Measurements from ENCODE around the gene NIN.
"Not testable (repeated sequence)": the region's sequence is repeated elsewhere in the genome, so short reads cannot be mapped to it uniquely, and the experiment has no call there.

Gene NIN

DNA sequence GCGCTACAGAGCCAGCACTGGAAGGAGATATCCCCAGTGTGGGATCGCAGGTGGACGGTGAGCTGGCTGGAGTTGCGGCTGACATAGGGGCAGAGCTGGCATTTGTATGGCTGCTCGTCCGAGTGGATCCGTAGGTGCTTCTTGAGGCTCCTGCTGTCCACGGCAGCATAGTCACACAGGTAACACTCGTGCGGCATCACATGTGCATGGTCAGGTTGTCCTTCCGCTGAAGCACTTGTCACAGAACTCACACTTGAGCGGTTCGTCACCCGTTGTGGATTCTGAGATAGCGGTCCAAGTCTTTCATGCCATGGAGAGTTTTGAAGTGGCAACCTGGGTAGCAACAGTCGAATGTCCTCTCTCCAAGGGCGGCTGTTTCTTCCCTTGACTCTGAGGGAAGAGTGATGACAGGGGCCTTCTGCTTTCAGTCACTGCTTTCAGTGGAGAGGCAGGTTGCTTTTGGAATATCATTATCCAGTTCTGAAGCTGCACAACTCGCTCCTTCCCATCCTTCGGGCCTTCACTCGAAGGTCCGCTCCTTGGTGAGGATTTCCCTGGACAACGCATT, 125.9 kb downstream of the NIN start:
- DNase-seq, result no peak

DNA sequence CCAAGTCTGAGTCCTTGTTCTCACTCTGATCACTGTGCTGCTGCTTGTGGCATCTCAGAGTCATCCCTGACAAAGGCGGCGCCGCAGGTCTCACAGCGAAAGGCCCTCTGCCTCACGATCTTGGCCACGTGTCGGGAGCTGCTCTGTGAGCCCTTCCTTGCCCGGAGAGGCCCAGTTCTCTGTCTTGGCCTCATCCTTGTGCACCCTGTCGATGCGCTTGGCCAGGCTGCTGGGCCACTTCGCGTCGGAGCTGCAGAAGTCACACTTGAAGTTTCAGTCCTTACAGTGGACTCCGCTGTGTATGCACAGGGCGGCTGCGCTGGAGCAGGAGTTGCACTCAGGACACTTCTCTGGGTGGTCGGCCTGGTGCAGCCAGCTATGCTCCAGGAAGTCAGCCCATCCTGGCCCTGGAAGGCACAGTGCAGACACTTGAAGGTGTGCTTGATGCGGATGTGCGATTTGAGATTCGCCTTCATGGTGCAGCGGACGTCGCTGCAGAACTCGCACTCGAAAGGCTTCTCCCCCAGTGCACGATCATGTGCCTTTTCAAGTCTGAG, 126.4 kb downstream of the NIN start:
- no peak for DNase-seq

DNA sequence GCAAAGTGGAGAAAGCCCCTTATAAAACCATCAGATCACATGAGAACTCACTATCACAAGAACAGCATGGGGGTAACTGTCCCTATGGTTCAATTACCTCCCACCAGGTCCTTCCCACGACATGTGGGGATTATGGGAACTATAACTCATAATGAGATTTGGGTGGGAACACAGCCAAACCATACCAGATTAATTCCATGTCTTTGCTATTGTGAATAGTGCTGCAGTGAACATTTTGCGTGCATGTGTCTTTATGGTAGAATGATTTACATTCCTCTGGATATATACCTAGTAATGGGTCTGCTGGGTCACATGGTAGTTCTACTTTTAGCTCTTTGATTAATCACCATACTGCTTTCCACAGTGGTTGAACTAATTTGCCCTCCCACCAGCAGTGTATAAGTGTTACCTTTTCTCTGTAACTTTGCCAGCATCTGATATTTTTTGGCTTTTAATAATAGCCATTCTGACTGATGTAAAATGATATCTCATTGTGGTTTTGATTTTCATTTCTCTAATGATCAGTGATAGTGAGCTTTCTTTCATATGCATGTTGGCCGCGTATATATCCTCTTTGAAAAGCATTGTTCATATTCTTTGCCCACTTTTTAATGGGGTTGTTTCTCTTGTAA, 133.2 kb downstream of the NIN start:
- DNase-seq, result no peak

DNA sequence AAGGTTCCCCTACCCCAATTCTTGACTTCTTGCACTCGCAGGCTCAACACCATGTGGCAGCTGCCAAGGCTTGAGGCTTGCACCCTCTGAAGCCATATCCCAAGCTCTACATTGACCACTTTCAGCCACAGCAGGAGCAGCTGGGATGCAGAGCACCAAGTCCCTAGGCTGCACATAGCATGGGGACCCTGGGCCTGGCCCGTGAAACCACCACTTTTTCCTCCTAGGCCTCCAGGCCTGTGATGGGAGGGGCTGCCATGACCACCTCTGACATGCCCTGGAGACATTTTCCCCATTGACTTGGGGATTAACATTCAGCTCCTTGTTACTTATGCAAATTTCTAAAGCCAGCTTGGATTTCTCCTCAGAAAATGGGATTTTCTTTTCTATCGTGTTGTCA, 136.7 kb downstream of the NIN start:
- not testable (repeated sequence) for DNase-seq

DNA sequence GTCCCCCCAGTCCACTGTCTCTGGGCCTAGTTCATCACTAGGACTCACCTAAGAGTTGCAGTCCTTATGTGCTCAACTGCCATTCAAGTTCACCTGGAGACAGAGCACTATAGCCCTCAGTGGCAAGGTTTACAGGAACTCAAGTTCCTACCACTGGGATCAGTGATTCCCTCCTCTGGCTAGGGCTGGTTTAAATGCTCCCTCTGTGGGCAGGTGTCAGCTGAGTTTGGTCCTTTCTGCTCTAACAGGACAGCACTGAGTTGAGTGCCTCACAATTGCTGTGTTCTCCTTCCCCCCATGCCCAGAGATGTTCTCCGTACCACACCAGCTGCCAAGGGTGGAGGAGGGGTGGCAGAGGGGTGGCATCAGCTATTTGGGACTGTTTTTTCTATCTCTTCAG, 142.1 kb downstream of the NIN start:
- no peak for DNase-seq

DNA sequence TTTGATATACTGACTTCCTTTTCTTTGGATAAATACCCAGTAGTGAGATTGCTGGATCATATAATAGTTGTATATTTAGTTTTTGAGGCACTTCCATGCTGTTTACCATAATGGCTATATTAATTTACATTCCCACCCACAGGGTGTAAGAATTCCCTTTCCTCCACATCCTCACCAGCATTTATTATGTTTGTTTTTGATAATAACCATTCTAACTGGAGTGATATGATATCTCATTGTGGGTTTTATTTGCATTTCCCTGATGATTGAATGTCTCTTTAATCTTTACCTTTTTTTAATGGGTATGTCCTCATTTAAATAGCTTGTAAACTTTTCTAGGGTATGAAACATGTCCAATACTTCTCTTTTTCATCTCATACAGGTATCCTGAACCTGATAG, 151.3 kb downstream of the NIN start:
- no peak for DNase-seq

DNA sequence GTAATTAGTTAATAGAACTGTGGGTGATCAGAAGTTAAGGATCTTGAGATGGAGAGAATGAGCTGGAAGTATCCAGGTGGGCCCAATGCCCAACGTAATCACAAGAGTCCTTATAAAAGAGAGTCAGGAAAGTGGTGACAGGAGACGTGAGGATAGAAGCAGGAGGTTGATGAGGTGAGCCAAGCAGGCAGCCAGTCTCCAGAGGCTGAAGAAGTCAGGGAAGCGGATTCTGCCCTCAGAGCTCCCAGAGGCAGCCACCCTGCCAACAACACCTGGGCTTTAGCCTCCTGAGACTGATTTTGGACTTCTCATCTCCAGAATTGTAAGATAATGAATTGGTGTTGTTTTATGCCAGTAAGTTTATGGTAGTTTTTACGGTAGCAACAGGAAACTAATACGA, 152.8 kb downstream of the NIN start:
- DNase-seq, result no peak

DNA sequence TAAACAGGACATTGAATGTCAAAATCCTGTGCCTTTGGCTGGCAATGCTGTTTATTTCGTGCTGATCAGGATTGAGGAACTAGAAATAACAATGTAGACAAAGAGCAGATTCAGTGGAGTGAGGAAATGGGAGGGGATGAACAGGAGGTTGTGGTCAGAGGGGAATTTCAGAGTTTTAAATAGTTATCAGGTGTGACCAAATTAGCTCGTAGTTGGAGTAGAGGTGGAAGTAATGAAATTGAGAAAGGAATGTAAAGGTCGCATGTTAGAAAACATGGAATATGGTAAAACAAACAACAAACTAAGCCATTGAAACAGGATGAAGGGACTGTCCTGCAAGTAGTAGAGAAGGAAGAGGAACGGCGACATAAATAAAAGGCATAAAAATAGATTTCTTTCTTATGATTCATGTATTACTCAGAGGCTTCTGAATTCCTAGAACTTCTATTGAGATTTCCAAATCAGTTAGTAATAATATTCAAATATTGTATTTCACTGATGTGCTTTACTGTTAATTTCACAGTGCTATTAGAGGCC, 153.4 kb downstream of the NIN start:
- DNase-seq, result no peak

DNA sequence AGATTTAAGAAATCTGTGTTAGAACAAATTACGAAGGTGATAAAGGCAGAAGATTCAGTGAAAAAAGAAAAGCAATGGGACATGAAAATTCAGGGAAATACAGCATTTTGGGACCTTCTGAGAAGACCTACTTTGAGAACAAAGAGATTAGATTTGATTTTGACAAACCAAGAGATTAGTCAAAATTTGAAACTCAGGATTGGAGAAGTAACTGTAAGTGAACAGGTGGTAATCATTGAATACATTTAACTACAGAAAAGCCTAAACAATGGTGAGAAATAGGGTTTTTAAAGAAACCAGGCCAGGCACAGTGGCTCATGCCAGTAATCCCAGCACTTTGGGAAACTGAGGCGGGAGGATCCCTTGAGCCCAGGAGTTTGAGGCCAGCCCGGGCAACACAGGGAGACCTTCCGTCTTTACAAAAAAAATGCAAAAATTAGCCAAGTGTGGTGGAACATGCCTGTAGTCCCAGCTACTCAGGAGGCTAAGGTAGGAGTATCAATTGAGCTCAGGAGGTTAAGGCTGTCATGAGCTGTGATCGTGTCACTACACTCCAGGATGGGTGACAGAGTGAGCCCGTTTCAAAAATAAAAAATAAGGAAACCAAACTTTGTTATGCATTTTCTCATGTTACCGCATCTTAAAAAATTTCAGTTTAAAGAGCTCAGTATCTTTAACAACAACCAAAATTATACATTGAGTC, 154.0 kb downstream of the NIN start:
- DNase-seq, result no peak

DNA sequence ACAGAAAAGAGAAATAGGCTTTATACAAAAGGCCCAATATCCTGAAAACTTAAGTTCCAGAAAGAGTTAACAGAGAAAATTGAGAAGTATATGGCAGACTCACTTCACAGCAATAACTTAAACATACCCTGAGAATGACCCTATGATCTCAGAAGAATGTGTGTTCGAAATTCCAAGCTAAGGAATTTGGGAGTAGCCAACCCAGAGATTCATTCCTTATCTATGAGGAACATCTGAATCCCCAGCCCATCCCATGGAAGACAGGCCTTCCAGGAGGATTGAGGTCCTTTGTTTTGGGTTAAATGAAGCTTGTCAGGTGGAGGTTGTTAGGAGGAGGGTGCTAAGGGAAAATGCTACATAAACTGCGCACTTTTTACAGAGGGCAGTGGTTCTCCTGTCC, 155.4 kb downstream of the NIN start:
- no peak for DNase-seq

DNA sequence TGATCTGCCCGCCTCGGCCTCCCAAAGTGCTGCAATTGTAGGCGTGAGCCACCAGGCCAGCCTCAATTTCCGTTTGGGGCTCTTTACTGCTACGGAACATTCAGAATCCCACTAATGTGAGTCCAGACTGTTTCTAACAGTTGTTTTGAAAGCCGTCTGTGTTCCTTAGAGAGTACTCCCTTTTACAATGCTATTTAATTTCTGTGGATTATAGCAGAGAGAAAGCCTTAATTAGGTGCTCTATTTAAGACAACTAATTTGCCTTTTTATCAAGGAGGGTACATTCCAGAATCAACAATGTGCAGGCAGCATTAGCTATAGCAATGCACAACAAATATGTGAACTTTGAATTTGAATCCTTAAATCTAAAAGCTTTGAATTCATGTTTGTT, 160.1 kb downstream of the NIN start:
- DNase-seq, result no peak

DNA sequence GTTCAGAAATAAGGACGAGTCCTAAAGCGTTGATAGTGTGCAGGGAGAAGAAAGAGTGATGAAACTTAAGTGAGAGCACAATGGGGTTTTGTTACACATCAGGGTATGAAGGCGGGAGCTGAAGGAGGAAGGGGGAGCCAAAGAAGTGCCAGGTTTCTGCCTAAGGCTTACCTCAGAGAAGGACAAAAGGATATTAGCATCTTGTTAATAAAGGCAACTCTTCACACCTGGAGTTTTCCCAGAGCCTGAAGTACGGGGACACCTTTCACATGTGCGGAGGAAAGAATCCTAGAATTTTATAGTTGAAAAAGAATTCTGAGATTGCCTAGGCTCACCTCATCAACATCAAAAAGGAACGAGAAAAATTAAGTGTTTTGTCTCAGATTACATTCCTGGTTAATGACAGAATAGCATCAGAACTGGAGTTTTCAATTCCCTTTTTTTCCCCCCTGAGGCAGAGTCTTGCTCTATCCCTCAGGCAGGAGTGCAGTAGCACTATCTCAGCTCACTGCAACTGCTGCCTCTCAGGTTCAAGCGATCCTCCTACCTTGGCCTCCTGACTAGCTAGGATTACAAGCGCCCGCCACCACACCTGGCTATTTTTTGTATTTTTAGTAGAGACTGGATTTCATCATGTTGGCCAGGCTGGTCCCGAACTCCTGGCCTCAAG, 160.6 kb downstream of the NIN start:
- no peak for DNase-seq
